Measurements from ENCODE around the gene CDO1. TPM values are rescaled to one million over a fixed set of nuclear protein-coding genes. Genes with fewer than 3 reads are reported as not detected.

Gene CDO1
- total and polyA plus RNA-seq, 2 of the 8 experiments (the other 6 are each of a cell fraction or from before 2014, with no cell fraction given) = 26.1 to 29.5 TPM

- WGBS, 2 experiments (ENCODE audit: extremely low coverage in 1 of 2, insufficient coverage in 1 of 2, insufficient read length in 1 of 2, insufficient replicate concordance in 2 of 2, low coverage in 1 of 2, low lambda C conversion rate in 2 of 2, missing lambda C conversion rate in 1 of 2) = 88% methylated on average over 4 of the region's 4 CpGs; no CpG with 5 or more reads in 1 of the 2 experiments
- Histone ChIP-seq H2BK5ac (ENCODE audit: low read depth, low read length) (no peak overlapping the region), H3K9me3 (ENCODE audit: insufficient read depth in 2 of 2, low read depth in 1 of 2, low read length in 1 of 2) (no peaks in the 10 kb centered on the region), H3K56ac (replicated peaks; ENCODE audit: insufficient read length, low read depth, low read length) (no peak overlapping the region), H4K20me1 (replicated peaks in 1 of 2; ENCODE audit: control insufficient read depth in 1 of 2, insufficient read depth in 2 of 2, low read length in 2 of 2) (peaks cover 3 to 4% of the 10 kb centered on the region in 2 experiments), H3K27me3 (replicated peaks in 1 of 4; ENCODE audit: control insufficient read depth in 3 of 4, extremely low read depth in 1 of 4, insufficient read depth in 3 of 4, low read length in 3 of 4) (no peaks in the 10 kb centered on the region), H3K18ac (ENCODE audit: extremely low read depth, low read length) (no peak overlapping the region), H3K14ac (ENCODE audit: insufficient read length) (no peak overlapping the region), H2BK120ac (replicated peaks; ENCODE audit: low read depth, low read length) (no peak overlapping the region), H3K79me1 (ENCODE audit: low read depth, low read length) (no peaks in the 10 kb centered on the region), H3K27ac (ENCODE audit: low read depth, low read length) (no peak overlapping the region), H2AFZ (ENCODE audit: low read length) (no peak overlapping the region), H3K9ac (replicated peaks in 1 of 4; ENCODE audit: extremely low read depth in 1 of 4, low read depth in 3 of 4, low read length in 3 of 4) (no peak overlapping the region), H3K4me2 (ENCODE audit: insufficient read depth in 1 of 2, low read depth in 2 of 2, low read length in 2 of 2) (no peak overlapping the region), H2BK20ac (ENCODE audit: low read length) (no peak overlapping the region), H2BK15ac (ENCODE audit: low read length) (no peak overlapping the region), H3K36me3 (ENCODE audit: control insufficient read depth in 2 of 4, insufficient read depth in 4 of 4, low read length in 3 of 4) (peaks cover 2 to 36% (median 26%) of the 10 kb centered on the region in 4 experiments; a peak in 6 of 8 replicates), H4K91ac (replicated peaks; ENCODE audit: insufficient read length, low read length) (no peak overlapping the region), H3K23ac (ENCODE audit: insufficient read length) (no peak overlapping the region), H3K4me3 (ENCODE audit: extremely low read depth in 1 of 4, insufficient read depth in 2 of 4, low read depth in 3 of 4, low read length in 4 of 4) (no peak overlapping the region), H3K4ac (replicated peaks; ENCODE audit: insufficient read length, low read depth, low read length) (no peak overlapping the region), H4K8ac (ENCODE audit: extremely low read depth, insufficient read depth, low read length) (no peak overlapping the region), H2BK12ac (ENCODE audit: low read depth, low read length) (no peak overlapping the region), H2AK5ac (ENCODE audit: low read depth, low read length) (no peak overlapping the region), H3K79me2 (ENCODE audit: control insufficient read depth in 1 of 2, insufficient read depth in 2 of 2, low read length in 2 of 2) (peaks cover 3 to 33% of the 10 kb centered on the region in 2 experiments; a peak in 3 of 4 replicates), H3K23me2 (ENCODE audit: low read depth, low read length) (no peaks in the 10 kb centered on the region), H3K4me1 (replicated peaks in 1 of 4; ENCODE audit: control insufficient read depth in 3 of 4, insufficient read depth in 4 of 4, low read length in 3 of 4) (peaks cover 0 to 3% (median 0%) of the 10 kb centered on the region in 4 experiments; a peak in 1 of 7 replicates), H4K5ac (ENCODE audit: insufficient read length, low read depth, low read length) (no peak overlapping the region)
- ChIA-PET POLR2A (ENCODE audit: partially characterized antibody) (interaction anchor here (0.8 to 1.7 kb wide), 2 partner anchors 9 to 201 kb away, joined by 4 to 5 read pairs; no protein-coding TSS in a partner anchor), CTCF (ENCODE audit: partially characterized antibody) (interaction anchor here (0.8 to 1.7 kb wide), 5 partner anchors 9 to 206 kb away, joined by 3 to 6 read pairs (median 4); no protein-coding TSS in a partner anchor)
- no peak for DNase-seq (ENCODE audit: low read depth in 1 of 2, low spot score in 2 of 2)
- FAIRE-seq = no peak
- TF ChIP-seq BRCA1 (IDR thresholded peaks at IDR 0.05; ENCODE audit: low read depth, low read length) (no peak), FOSL1 (IDR thresholded peaks at IDR 0.05; ENCODE audit: insufficient read depth, low read depth, low read length) (no peak), YY1 (IDR thresholded peaks at IDR 0.05; ENCODE audit: low read depth, low read length) (no peak), BCL11A (IDR thresholded peaks at IDR 0.05; ENCODE audit: low read depth in 2 of 2, low read length in 2 of 2) (no peak), RNF2 (IDR thresholded peaks at IDR 0.05; ENCODE audit: borderline replicate concordance, low read depth, low read length, missing control alignments, poor library complexity, severe bottlenecking) (no peak), EGR1 (IDR thresholded peaks at IDR 0.05; ENCODE audit: borderline replicate concordance, low read depth, low read length) (no peak), TCF12 (IDR thresholded peaks at IDR 0.05; ENCODE audit: low read depth, low read length) (no peak), HDAC2 (IDR thresholded peaks at IDR 0.05; ENCODE audit: borderline replicate concordance in 1 of 2, low read depth in 2 of 2, low read length in 2 of 2) (no peak), ZNF274 (IDR thresholded peaks at IDR 0.05; ENCODE audit: borderline replicate concordance, extremely low read depth, low read length) (no peak), SUZ12 (IDR thresholded peaks at IDR 0.05; ENCODE audit: low read length) (no peak), CEBPB (IDR thresholded peaks at IDR 0.05; ENCODE audit: low read depth, low read length) (no peak), KDM4A (IDR thresholded peaks at IDR 0.05; ENCODE audit: low read depth, low read length, severe bottlenecking) (no peak)
Measured at GRCh38 chr5:115835481-115835880, 19.0 kb upstream of the CDO1 start.
